K562 (cell line): ENCODE data around the gene LMBR1L. TPM values are rescaled to one million over a fixed set of nuclear protein-coding genes. Genes with fewer than 3 reads are reported as not detected.

ENCODE experiments used
- CHD7 ChIP-seq: fragments of 200-600 bp; sonication (generic); IDR thresholded peaks from one replicate; pipeline ENCODE4 v1.6.1; 2012; ENCODE audit warnings: mild to moderate bottlenecking, low read depth, low read length, inconsistent platforms
- CREB3L1 ChIP-seq: fragments of 450-650 bp; IDR thresholded peaks from 2 replicates; pipeline ENCODE4 v1.6.1; 2014; ENCODE audit warnings: low read depth, mild to moderate bottlenecking, moderate library complexity, borderline replicate concordance
- MCM3 ChIP-seq: fragments of 450-650 bp; IDR thresholded peaks from 2 replicates; pipeline ENCODE4 v1.6.1; 2016
- PHB ChIP-seq: fragments of 250-450 bp; sonication (Bioruptor Pico); IDR thresholded peaks from 2 replicates; pipeline ENCODE4 v1.5.0; 2021
- POLR2H ChIP-seq: IDR thresholded peaks from 2 replicates; pipeline ENCODE4 v1.6.1; 2016; ENCODE audit warnings: missing genetic modification characterization, low read depth, mild to moderate bottlenecking, control low read depth, missing compliant biosample characterization, moderate library complexity
- SETDB1 ChIP-seq: IDR thresholded peaks from one replicate; pipeline ENCODE4 v1.6.1; 2012; ENCODE audit warnings: low read length, control low read depth, inconsistent platforms
- ZBTB11 ChIP-seq, 3 experiments: fragments of 200-800 bp in 1 of 3; fragments of 250-450 bp in 1 of 3; fragments of 450-650 bp in 1 of 3; sonication (Bioruptor Pico) in 1 of 3; sonication (Bioruptor generic) in 1 of 3; formaldehyde crosslinking in 1 of 3; IDR thresholded peaks; 2 replicates each; pipeline versions ENCODE4 v1.6.1 to v1.8.0; 2016 to 2022; ENCODE audit warnings: mild to moderate bottlenecking in 2 of 3, missing genetic modification characterization in 2 of 3, missing compliant biosample characterization in 1 of 3, moderate library complexity in 1 of 3
- ZNF217 ChIP-seq: sonication (generic); formaldehyde crosslinking; IDR thresholded peaks from 2 replicates; pipeline ENCODE4 v1.8.0; 2022; ENCODE audit warnings: mild to moderate bottlenecking, missing genetic modification reagents
- ZNF717 ChIP-seq: fragments of 250-450 bp; sonication (Bioruptor Pico); IDR thresholded peaks from 2 replicates; pipeline ENCODE4 v1.5.0; 2021
- polyA plus RNA-seq, 8 experiments: library from polyadenylated mRNA; depleted of rRNA in 4 of 8; stranded (reverse) in 5 of 8; unstranded in 3 of 8; fragments of >200 nt; fragmentation: Nextera tagmentation in 2 of 8; fragmentation: Illumina TruSeq in 1 of 8; extraction: Ambion mirVana in 2 of 8; extraction: Trizol in 1 of 8; gene quantifications; 2 replicates each; pipeline versions ENCODE4 v1.2.1 to v1.2.3, GENCODE V29; 2011 to 2014; ENCODE audit warnings: inconsistent platforms in 1 of 8, missing spikeins in 1 of 8
- total RNA-seq, 7 experiments: library from RNA; depleted of rRNA in 6 of 7; stranded (reverse); fragments of >200 nt in 6 of 7; fragmentation: Illumina TruSeq in 2 of 7; extraction: Trizol in 2 of 7; gene quantifications; 2 replicates each; pipeline versions ENCODE4 v1.2.1 to v1.2.3, GENCODE V29; 2011 to 2021; ENCODE audit warnings: low replicate concordance in 1 of 7

LMBR1L gene
- total and polyA plus RNA-seq, 9 of the 15 experiments (the other 6 are each of a cell fraction or from before 2014, with no cell fraction given): 2.5 to 57.0 (median 31.1) TPM

GRCh38 chr12:49130151-49131050 lies 19.8 kb upstream of the LMBR1L start (continued):
- TF ChIP-seq ZBTB11 (CRISPR knock-in tag; IDR thresholded peaks at IDR 0.05): peak in 1 of 3 experiments; percentile 79; a peak in 2 of 6 replicates
- peak; percentile 26 for TF ChIP-seq CHD7
- TF ChIP-seq CREB3L1: peak; percentile 100
- TF ChIP-seq ZNF217: no peak
- no peak for TF ChIP-seq PHB (CRISPR knock-in tag)
- no peak for TF ChIP-seq MCM3
- TF ChIP-seq POLR2H (tag): no peak
- TF ChIP-seq SETDB1: no peak
- no peak for TF ChIP-seq ZNF717
